DMS153 (cell line): ENCODE results near the gene ZNF827.

Experiments
- DNase-seq: peaks from one replicate; lab custom pipeline; 2025; lab: John Stamatoyannopoulos, UW

Gene ZNF827

GRCh38 chr4:145792429-145792828 lies 146.2 kb downstream of the ZNF827 start:
- DNase-seq: no peak

DNA sequence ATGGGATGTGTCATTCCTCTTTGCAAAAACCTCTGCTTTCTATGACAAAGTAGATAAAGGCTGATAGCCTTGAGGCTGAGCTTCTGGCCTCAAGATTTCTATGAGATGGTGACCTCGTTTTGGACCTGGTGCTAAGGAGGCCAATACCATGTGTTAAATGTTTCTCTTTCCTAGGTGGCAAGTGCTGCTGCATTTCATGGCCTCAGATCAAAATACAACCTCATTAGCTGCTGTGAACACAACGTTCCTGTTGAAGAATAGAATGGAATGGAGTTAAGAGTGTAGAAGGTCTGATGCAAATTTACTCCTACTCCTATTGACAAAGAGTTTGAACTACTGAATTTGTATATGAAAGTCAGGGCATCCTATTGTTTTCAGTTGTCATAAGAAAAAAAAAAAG lies 146.6 kb downstream of the ZNF827 start:
- no peak for DNase-seq

GRCh38 chr4:145788755-145789154 lies 149.9 kb downstream of the ZNF827 start:
- DNase-seq: no peak

DNA sequence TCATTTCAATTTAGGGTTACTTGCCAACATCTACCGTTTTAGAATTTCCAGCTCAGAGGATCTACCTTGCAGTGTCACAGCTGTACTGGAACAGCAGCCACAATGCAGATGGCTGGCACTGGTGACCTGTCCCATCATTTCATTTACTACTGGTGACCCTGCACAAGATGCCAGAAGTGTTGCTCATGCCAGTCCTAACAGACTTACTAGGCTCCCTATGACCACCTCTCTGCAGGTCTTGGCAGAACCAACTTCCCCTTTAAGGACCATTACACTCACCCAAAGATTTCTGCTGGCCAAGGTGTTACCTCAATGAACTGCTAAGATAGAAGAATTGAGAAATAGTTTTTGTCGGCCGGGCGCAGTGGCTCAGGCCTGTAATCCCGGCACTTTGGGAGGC lies 151.8 kb downstream of the ZNF827 start:
- no peak for DNase-seq

GRCh38 chr4:145786261-145786660 lies 152.4 kb downstream of the ZNF827 start:
- DNase-seq: no peak

GRCh38 chr4:145785391-145786008 lies 153.1 kb downstream of the ZNF827 start:
- no peak for DNase-seq

DNA sequence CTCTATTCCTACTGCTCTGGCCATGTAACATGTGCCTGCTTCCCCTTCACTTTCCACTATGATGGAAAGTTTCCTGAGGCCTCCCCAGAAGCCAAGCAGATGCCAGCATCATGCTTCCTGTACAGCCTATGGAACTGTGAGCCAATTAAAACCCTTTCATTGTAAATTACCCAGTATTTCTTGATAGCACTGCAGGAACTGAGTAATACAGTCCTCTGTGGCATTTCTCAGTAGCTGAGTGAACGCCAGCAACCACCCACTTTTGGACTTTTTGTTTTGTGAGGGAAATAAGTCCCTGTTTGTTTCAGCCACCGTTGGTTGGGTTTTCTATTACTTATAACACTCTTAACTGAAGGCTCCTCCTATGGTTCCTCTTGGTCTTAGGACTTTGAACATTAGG lies 154.6 kb downstream of the ZNF827 start:
- DNase-seq: no peak

DNA sequence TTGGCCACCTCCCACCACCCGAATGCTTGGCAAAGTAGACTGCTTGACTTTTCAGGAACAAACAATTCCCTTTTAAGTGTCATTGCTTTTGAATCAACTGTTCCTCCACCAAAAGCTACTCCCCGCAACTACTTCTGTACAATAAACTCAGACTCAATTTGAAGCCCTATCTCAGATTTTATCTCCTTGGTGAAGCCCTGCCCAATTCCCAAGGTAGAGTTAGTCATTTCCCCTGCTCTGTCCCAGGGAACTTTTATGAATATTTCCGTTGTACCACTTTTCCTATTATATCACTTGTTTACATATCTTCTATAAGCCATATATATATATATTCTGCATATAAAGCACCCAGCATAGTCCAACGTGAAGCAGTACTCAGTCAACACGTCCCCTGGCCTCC lies 155.9 kb downstream of the ZNF827 start:
- no peak for DNase-seq

- DNase-seq: no peak
Observed at GRCh38 chr4:145781351-145781750, 157.3 kb downstream of the ZNF827 start.

- no peak for DNase-seq
Observed at GRCh38 chr4:145779319-145779801, 159.3 kb downstream of the ZNF827 start.

- DNase-seq: no peak
Observed at GRCh38 chr4:145776208-145776607, 162.4 kb downstream of the ZNF827 start.

GRCh38 chr4:145775406-145775805 lies 163.2 kb downstream of the ZNF827 start:
- no peak for DNase-seq

DNA sequence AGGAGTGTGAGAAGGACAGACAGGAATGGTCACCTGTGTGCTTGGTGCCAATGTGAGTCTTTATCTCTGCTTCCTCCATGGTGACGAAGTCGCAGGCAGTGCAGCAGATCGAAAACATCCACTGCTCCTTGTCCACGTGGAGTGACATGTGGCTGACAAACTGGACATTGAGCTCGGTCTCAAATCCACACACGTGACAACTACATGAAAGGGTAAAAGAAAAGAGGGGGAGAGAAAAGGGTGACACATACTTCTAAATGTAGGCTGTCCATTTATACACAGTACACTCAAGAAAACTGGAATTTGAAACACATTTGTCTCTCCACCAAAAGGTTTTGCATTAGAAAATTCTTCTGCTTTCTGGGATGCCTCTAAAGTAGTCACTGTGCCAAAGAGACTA lies 164.2 kb downstream of the ZNF827 start:
- DNase-seq: no peak

DNA sequence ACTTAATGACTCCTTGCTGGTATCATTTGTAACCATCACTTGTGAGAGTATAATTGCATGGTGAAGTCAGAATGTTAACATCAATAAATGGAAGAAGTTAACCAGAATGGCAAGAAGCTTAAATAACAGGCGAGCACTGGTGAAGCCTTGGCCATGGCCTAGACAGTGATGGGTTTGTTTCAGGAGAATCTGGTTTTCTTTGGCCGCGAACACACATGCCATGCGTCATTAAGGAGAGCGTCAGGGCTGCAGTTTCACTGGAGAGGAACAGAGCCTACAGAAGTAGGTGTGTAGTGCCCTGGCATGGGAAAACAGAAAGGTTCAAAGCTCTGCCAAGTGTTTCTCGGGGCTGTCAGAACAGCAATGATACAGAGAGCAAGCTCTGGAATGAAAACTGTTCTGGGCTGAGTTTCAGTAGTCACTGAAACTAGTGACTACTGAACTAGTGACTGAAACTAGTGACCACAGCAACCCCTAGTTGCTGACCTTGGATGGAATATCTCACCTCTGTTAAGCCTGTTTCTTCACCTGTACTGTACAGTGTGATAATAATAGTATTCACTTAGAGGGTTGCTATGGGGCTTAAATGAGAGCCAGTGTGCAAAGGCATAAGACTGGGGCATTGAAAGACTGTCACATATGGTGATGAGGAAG lies 164.9 kb downstream of the ZNF827 start:
- DNase-seq: no peak

DNA sequence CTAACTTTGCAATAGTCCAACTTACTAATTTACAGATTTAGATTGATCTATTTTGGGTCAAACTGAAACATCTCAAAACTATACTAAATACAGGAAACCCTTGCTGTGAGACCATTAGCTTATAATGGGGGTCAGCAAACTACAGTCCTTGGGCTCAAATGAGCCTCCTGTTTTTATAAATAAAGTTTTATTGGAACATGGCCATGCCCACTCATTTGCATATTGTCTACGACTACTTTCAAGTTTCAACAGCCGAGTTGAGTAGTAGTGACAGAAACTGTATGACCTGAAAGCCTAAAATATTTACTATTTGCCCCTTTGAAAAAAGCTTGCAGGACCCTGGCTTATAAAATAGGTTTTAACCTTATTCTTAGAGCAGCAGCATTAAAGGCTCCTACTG lies 166.3 kb downstream of the ZNF827 start:
- no peak for DNase-seq

DNA sequence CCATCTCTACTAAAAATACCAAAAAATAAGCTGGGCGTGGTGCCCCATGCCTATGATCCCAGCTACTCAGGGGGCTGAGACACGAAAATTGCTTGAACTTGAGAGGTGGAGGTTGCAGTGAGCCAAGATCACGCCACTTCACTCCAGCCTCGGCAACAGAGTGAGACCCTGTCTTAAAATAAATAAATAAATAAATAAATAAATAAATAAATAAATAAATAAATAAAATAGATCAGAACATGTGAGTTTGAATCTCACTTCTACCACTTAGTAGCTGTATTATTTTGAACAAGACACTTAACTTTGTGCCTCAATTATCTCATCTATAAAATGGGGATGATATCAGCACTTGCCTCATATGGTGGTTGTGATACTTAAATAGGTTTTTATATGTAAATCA lies 168.5 kb downstream of the ZNF827 start:
- DNase-seq: no peak

DNA sequence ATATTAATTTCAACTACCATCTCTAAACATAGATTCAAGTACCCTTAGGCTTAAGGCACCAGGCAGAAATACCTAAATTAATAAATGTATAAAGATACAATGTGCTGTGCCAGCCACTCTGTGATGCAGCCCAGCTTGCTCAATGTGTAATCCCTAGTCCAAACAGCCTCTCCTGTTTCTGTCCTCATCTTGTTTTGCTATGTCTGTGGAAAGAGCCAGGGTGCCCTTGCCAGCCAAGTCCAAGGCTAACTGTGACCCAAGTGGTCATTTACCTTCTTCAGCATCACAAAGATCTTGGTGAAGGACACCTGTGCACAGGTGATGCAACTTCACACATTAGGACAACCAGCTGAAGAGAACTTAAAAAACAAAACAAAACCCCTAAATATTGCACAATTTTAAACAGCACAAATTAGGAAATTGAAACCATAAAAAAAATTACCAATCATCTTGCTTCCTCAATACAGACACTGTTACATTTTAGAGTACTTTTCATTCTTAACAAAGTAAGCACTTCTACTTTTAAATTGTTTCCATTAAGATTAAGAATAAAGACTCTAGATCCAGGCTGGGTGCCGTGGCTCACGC lies 169.1 kb downstream of the ZNF827 start:
- no peak for DNase-seq

DNA sequence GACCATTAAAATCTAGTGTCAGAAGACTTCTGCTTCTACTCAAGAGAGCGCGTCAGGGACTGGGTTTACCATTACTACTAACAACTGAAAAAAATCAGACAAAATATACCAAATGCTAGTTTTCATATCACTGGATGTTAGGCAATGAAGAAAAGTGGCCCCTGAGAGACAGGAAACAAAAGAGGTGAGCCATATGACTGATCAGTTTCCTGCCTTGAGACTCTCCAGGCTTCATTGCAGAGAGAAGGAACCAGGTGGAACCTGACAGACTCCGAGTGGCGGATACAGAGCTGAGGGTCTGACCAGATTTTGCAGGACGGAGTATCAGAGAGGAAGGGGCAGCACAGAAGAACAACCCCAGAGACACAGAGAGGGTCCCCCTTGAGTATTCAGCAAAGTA lies 172.3 kb downstream of the ZNF827 start:
- DNase-seq: no peak

DNA sequence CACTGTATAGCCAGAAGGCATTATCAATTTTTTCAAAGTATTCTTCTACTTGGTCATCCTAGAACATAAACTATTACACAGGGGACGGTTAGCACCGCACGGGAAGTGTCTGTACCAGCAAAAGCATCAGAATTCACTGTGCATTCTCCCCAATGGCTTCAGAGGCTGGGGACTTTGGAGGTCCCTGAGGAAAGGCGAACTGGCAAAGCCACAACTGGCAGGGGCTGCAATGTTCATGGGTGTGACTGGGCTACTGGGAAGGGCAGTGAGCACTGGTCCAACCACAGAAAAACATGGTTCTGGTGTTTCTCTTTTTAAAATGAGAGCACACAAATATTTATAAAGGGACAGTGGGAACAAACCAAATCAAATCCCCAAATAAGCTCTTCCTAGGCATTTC lies 175.2 kb downstream of the ZNF827 start:
- no peak for DNase-seq

DNA sequence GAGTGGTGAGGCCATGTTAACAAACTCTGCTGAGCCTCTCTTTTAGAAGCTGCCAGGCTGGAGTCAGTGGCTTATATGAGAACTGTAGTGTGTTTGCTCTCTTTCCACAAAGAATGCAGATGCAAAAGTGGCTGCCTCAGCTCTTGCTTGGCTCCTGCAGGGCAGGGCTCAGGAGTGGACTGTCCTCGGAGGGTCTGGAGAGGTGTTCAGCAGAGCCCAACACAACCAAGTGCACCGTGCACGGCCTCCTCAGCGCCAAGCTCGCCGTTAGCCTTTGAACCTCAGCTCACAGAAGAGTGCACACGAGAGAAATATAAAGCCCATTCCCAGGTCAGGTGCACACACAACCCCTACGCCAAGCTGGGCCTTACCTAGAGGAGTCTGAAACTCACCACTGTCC lies 175.9 kb downstream of the ZNF827 start:
- no peak for DNase-seq

DNA sequence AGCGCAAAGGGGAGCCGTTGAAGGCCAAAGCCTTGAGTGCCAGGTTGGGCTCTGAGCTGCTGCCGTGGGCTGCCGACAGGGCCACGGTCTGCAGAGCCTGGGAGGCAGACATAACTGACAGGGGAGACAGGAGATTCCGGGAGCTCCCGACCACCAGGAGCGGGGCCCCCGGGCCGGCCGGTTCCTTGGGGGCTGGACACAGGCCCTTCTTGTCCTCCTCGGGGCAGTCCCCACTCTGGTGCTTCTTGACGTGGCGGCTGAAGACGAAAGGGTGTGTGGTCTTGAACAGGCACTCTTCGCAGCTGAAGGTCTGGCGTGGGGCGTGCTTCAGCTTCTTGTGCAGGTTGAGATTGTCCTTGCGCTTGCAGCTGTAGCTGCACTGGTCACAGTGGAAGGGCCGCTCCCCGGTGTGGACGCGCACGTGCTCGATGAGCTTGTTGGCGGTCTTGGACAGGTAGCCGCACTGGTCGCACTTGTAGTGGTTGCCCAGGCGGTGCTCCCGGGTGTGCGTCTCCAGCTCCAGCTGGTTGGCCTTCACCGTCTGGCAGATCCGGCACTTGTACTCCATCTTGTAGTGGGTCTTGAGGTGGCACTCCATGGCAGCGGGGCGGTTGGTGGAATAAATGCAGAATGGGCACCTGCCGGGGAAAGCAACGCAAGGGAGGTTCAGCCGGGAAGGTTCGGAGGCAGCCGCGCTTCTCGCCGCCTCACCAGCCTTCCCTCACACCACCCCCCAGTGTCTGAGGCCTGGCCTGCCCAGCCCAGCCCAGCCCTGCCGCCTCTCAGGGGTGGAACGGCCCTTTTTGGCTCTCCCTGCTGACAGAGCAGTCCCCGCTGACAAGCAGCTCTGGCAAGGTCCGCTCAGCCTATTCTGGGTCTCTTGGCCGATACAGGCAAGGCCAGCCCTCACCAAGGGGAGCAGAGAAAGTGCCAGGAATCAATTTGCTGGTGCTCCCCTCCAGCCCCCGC lies 177.4 kb downstream of the ZNF827 start:
- no peak for DNase-seq

DNA sequence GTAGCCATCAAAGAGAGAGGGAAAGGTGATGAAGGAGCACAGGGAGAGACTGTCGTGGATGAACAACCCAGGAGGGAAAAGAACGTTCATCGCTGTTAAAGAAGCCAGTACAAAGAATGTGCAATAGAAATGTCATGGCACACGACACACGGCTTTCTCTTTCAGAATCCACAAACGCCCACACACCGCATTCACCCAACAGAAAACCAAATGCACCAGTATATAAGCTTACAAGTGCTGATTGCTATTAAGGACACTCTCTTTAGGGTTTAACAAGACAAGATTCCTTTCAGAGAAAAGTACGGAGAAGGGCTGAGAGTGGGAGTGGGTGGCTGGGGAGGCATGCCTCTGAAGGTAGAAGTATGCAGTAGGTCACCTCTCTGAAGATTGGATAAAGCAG lies 178.4 kb downstream of the ZNF827 start:
- DNase-seq: no peak
